NCI-H446 treated with DMSO at 0.1 percent for 48 hours (cell line): Measurements from ENCODE around the gene FGFBP3.

ENCODE experiments used
- DNase-seq: peaks from one replicate; lab custom pipeline; 2025; lab: John Stamatoyannopoulos, UW

Gene FGFBP3

GRCh38 chr10:91909117-91909677 lies at the start of gene FGFBP3:
TSS of gene FGFBP3 (minus strand) at chr10:91909486. CDS start at chr10:91908969, 517 bp downstream.
- DNase-seq, result peak; percentile 68

- no peak for DNase-seq
Observed at GRCh38 chr10:91957091-91957490, 47.8 kb upstream of the FGFBP3 start.

GRCh38 chr10:91955114-91955513 lies 45.8 kb upstream of the FGFBP3 start:
- no peak for DNase-seq

- no peak for DNase-seq
Observed at GRCh38 chr10:91953600-91954160, 44.4 kb upstream of the FGFBP3 start.

- DNase-seq, result no peak
Observed at GRCh38 chr10:91944880-91945630, 35.8 kb upstream of the FGFBP3 start.

- DNase-seq, result no peak
Observed at GRCh38 chr10:91941426-91941825, 32.1 kb upstream of the FGFBP3 start.

- no peak for DNase-seq
Observed at GRCh38 chr10:91939653-91940052, 30.4 kb upstream of the FGFBP3 start.

- no peak for DNase-seq
Observed at GRCh38 chr10:91935886-91936285, 26.6 kb upstream of the FGFBP3 start.

GRCh38 chr10:91932737-91933136 lies 23.5 kb upstream of the FGFBP3 start:
- DNase-seq, result no peak

- no peak for DNase-seq
Observed at GRCh38 chr10:91931526-91932190, 22.4 kb upstream of the FGFBP3 start.

- DNase-seq, result no peak
Observed at GRCh38 chr10:91930939-91931338, 21.7 kb upstream of the FGFBP3 start.

- DNase-seq, result no peak
Observed at GRCh38 chr10:91925022-91925320, 15.7 kb upstream of the FGFBP3 start.

GRCh38 chr10:91924212-91925021 lies 15.1 kb upstream of the FGFBP3 start:
- no peak for DNase-seq

GRCh38 chr10:91923371-91924211 lies 14.3 kb upstream of the FGFBP3 start, which contains the start of gene BTAF1:
TSS of gene BTAF1 (plus strand) at chr10:91923770. CDS start at chr10:91924077, 307 bp downstream.
- DNase-seq, result peak; percentile 67

GRCh38 chr10:91919651-91920050 lies 10.4 kb upstream of the FGFBP3 start:
- DNase-seq, result no peak

GRCh38 chr10:91910467-91910866 lies 1.2 kb upstream of the FGFBP3 start:
- no peak for DNase-seq

- peak; percentile 49 for DNase-seq
Observed at GRCh38 chr10:91908337-91909116, 759 bp downstream of the FGFBP3 start.

- no peak for DNase-seq
Observed at GRCh38 chr10:91907914-91908336, 1.4 kb downstream of the FGFBP3 start.

- no peak for DNase-seq
Observed at GRCh38 chr10:91907033-91907594, 2.2 kb downstream of the FGFBP3 start.
